ENCODE data around the gene MRPL27. TPM values are rescaled to one million over a fixed set of nuclear protein-coding genes. Genes with fewer than 3 reads are reported as not detected.

Gene MRPL27
- total RNA-seq, 1 experiment from 2014 or later: 79.0 TPM

GRCh38 chr17:50365165-50365564 lies 7.8 kb downstream of the MRPL27 start:
- Mint-ChIP-seq H3K27ac (ENCODE audit: unreplicated experiment) (no peak overlapping the region), H3K27me3 (ENCODE audit: unreplicated experiment) (no peaks in the 10 kb centered on the region), H3K36me3 (ENCODE audit: insufficient read depth, unreplicated experiment) (peaks cover 35% of the 10 kb centered on the region), H3K9me3 (ENCODE audit: low read depth, unreplicated experiment) (no peaks in the 10 kb centered on the region), H3K4me1 (ENCODE audit: low read depth, unreplicated experiment) (no peaks in the 10 kb centered on the region), H3K4me3 (ENCODE audit: low read depth, unreplicated experiment) (no peak overlapping the region)
- TF ChIP-seq CTCF (IDR thresholded peaks at IDR 0.05; ENCODE audit: unreplicated experiment): no peak
- CTCF ChIA-PET: interaction anchor here (0.8 to 5.9 kb wide), 3 partner anchors 10 to 114 kb away, joined by 3 to 28 read pairs (median 9); partner anchors contain the start of gene LRRC59
- no peak for DNase-seq
- BruUV-seq (replicated peaks): no TSS peak
- intact Hi-C loops (cut with micrococcal nuclease; ENCODE audit: unreplicated experiment): no loop called here

GRCh38 chr17:50364715-50365114 lies 8.3 kb downstream of the MRPL27 start:
- no peak for TF ChIP-seq CTCF (IDR thresholded peaks at IDR 0.05; ENCODE audit: unreplicated experiment)
- Mint-ChIP-seq H3K4me1 (ENCODE audit: low read depth, unreplicated experiment) (no peaks in the 10 kb centered on the region), H3K4me3 (ENCODE audit: low read depth, unreplicated experiment) (no peak overlapping the region), H3K27me3 (ENCODE audit: unreplicated experiment) (no peaks in the 10 kb centered on the region), H3K27ac (ENCODE audit: unreplicated experiment) (no peak overlapping the region), H3K36me3 (ENCODE audit: insufficient read depth, unreplicated experiment) (peaks cover 35% of the 10 kb centered on the region), H3K9me3 (ENCODE audit: low read depth, unreplicated experiment) (no peaks in the 10 kb centered on the region)
- intact Hi-C loops (cut with micrococcal nuclease; ENCODE audit: unreplicated experiment): no loop called here
- CTCF ChIA-PET: interaction anchor here (1.1 to 5.9 kb wide), 2 partner anchors 32 to 115 kb away, joined by 9 to 28 read pairs; partner anchors contain the start of gene LRRC59
- BruUV-seq (replicated peaks): no TSS peak
- DNase-seq: no peak

GRCh38 chr17:50364061-50364458 lies 8.9 kb downstream of the MRPL27 start:
- no peaks in the 10 kb centered on the region for H3K9me3 Mint-ChIP-seq (ENCODE audit: low read depth, unreplicated experiment)
- intact Hi-C loops (cut with micrococcal nuclease; ENCODE audit: unreplicated experiment): no loop called here
- H3K4me1 Mint-ChIP-seq (ENCODE audit: low read depth, unreplicated experiment): no peaks in the 10 kb centered on the region
- H3K27me3 Mint-ChIP-seq (ENCODE audit: unreplicated experiment): no peaks in the 10 kb centered on the region
- CTCF ChIA-PET: interaction anchor here (1.1 to 5.9 kb wide), 2 partner anchors 33 to 115 kb away, joined by 9 to 28 read pairs; partner anchors contain the start of gene LRRC59
- no peak overlapping the region for H3K4me3 Mint-ChIP-seq (ENCODE audit: low read depth, unreplicated experiment)
- no peak overlapping the region for H3K27ac Mint-ChIP-seq (ENCODE audit: unreplicated experiment)
- TF ChIP-seq CTCF (IDR thresholded peaks at IDR 0.05; ENCODE audit: unreplicated experiment): no peak
- no TSS peak for BruUV-seq (replicated peaks)
- peaks cover 39% of the 10 kb centered on the region for H3K36me3 Mint-ChIP-seq (ENCODE audit: insufficient read depth, unreplicated experiment)
- no peak for DNase-seq

GRCh38 chr17:50363217-50364060 lies 9.5 kb downstream of the MRPL27 start:
- DNase-seq: no peak
- Mint-ChIP-seq H3K4me3 (ENCODE audit: low read depth, unreplicated experiment) (no peak overlapping the region), H3K27ac (ENCODE audit: unreplicated experiment) (no peak overlapping the region)

More at GRCh38 chr17:50363217-50364060, 9.5 kb downstream of the MRPL27 start:
- H3K9me3 Mint-ChIP-seq (ENCODE audit: low read depth, unreplicated experiment): no peaks in the 10 kb centered on the region
- H3K4me1 Mint-ChIP-seq (ENCODE audit: low read depth, unreplicated experiment): no peaks in the 10 kb centered on the region
- CTCF ChIA-PET: interaction anchor here (1.0 to 5.9 kb wide), 5 partner anchors 18 to 212 kb away, joined by 3 to 28 read pairs (median 6); partner anchors contain the start of genes LRRC59, RSAD1 and XYLT2
- intact Hi-C loops (cut with micrococcal nuclease; ENCODE audit: unreplicated experiment): no loop called here
- H3K36me3 Mint-ChIP-seq (ENCODE audit: insufficient read depth, unreplicated experiment): peaks cover 42% of the 10 kb centered on the region
- no peak for TF ChIP-seq CTCF (IDR thresholded peaks at IDR 0.05; ENCODE audit: unreplicated experiment)
- BruUV-seq (replicated peaks): no TSS peak
- no peaks in the 10 kb centered on the region for H3K27me3 Mint-ChIP-seq (ENCODE audit: unreplicated experiment)

Data from Calu3 (cell line).